Lower leg skin (tissue), 3 donors: ENCODE data around the gene ADAMTS6.
"Not testable (repeated sequence)": the region's sequence is repeated elsewhere in the genome, so short reads cannot be mapped to it uniquely, and the experiment has no call there.

Experiments
- CTCF ChIP-seq, 3 donors: fragments of 450-650 bp; IDR thresholded peaks; one replicate each; pipeline ENCODE4 v1.5.1; 2016; ENCODE audit warnings: antibody characterized with exemption in 3 of 3, mild to moderate bottlenecking in 3 of 3, moderate library complexity in 2 of 3
- POLR2A ChIP-seq, 2 donors: fragments of 450-650 bp; IDR thresholded peaks; one replicate each; pipeline ENCODE4 v1.6.1; 2016 to 2017; ENCODE audit warnings: antibody characterized with exemption in 2 of 2, mild to moderate bottlenecking in 1 of 2, moderate library complexity in 1 of 2

DNA sequence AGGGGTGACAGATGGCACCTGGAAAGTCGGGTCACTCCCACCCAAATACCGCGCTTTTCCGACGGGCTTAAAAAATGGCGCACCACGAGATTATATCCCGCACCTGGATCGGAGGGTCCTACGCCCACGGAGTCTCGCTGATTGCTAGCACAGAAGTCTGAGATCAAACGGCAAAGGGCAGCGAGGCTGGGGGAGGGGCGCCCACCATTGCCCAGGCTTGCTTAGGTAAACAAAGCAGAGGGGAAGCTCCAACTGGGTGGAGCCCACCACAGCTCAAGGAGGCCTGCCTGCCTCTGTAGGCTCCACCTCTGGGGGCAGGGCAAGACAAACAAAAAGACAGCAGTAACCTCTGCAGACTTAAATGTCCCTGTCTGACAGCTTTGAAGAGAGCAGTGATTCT lies 111.2 kb downstream of the ADAMTS6 start:
- not testable (repeated sequence) for TF ChIP-seq CTCF, POLR2A (IDR thresholded peaks at IDR 0.05)
